GM12864 (cell line): ENCODE results near the gene DOK5.

ENCODE experiments used
- DNase-seq: peaks from one replicate; pipeline ENCODE4 v3.0.0-alpha.2; 2011; ENCODE audit warnings: low read depth
- H3K4me3 ChIP-seq: 2 replicates; pipeline ENCODE4 v1.5.1; 2011; ENCODE audit warnings: mild to moderate bottlenecking, low read depth, low read length, control low read depth
- TF ChIP-seq, protein P1 (sequence below): IDR thresholded peaks from 2 replicates; pipeline ENCODE4 v1.5.1; 2011; ENCODE audit warnings: low read depth, mild to moderate bottlenecking, moderate library complexity, low read length, control low read depth, inconsistent platforms; ENCODE audit errors: missing control alignments

DOK5 gene

DNA sequence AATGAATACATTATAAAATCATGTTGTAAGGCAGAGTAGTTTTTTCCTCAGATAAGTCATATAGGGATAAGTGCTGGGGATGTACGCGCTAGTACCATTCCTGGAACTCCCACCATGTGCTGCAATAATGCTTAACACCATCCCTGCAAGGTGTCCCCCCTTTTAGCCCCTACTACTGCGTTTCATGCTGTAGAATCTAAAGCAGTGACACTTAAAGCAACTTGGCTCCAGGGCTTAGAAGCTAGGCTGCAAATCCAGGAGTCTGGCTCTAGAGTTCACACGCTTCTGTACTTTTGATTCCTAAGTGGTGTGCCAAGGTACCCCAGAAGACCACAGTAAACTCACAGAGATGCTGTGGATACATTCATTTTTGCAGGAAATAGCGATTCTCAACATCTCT lies 183.1 kb downstream of the DOK5 start:
- no peak overlapping the region for H3K4me3 ChIP-seq
- DNase-seq, result no peak
- TF ChIP-seq, protein P1, sequence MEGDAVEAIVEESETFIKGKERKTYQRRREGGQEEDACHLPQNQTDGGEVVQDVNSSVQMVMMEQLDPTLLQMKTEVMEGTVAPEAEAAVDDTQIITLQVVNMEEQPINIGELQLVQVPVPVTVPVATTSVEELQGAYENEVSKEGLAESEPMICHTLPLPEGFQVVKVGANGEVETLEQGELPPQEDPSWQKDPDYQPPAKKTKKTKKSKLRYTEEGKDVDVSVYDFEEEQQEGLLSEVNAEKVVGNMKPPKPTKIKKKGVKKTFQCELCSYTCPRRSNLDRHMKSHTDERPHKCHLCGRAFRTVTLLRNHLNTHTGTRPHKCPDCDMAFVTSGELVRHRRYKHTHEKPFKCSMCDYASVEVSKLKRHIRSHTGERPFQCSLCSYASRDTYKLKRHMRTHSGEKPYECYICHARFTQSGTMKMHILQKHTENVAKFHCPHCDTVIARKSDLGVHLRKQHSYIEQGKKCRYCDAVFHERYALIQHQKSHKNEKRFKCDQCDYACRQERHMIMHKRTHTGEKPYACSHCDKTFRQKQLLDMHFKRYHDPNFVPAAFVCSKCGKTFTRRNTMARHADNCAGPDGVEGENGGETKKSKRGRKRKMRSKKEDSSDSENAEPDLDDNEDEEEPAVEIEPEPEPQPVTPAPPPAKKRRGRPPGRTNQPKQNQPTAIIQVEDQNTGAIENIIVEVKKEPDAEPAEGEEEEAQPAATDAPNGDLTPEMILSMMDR, result no peak

DNA sequence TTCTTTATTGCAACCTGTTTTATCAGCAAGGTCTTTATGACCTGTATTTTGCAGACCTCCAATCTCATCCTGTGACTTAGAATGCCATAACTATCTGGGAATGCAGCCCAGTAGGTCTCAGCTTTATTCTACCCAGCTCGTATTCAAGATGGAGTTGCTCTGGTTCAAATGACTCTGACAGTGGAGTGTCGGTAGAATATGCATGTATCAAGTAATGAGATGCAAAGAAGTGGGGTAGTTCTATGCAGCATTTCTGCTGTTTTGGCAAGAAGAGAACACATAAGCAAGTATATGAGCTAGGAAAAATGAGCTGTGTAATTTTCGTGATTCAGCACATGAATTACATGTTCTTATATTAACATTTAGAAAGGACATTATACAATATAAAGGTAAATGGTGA lies 185.9 kb downstream of the DOK5 start:
- H3K4me3 ChIP-seq, result no peak overlapping the region
- no peak for DNase-seq
- TF ChIP-seq, protein P1, result no peak

DNA sequence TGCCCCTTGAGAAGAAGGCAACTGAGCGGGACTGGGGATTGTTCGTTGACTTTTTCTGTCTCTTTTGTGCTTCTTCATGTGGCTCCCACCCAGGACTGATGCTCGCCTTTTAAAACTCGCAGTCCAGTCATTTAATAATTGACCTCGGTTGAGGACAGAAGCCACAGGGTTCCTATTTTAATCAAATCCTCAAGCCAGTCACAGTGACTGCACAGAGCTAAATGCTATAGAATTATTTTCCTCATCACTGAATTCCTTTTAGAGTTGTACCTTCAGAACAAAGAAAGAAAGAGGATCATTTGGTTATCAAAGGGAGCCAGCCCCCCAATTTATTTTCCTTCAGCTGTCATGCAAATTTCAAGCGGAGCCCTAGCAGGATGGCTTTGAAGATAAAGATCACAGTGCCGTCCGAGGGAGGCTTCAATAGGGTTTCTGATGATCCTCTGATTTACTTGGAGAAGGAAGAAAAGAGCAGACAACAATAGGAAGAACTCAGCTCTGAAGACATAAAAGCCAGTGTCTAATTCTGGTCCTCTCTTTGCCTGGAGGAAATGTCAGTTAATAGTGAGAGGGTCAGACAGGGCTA lies 186.6 kb downstream of the DOK5 start:
- no peak overlapping the region for H3K4me3 ChIP-seq
- TF ChIP-seq, protein P1, result no peak
- no peak for DNase-seq

DNA sequence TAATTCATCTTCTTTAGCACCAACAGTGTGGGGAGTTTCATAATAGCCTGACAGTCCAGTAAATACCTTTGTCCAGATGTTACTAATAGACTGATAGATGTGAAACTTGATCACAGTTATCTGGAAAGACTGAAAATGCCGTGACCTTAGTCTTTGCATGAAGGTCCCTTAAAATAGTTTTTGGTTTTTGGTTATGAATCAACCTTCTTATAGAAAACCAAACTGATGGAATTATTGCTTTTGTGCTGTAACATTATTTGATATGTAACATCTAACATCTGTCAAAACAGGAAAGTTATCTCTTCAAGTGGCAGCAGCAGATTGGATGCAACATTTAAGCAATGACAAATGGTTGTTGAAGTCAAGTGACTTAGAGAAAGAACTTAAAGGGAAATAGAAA lies 190.4 kb downstream of the DOK5 start:
- peak; percentile 3 for DNase-seq
- TF ChIP-seq, protein P1, result no peak
- no peak overlapping the region for H3K4me3 ChIP-seq

DNA sequence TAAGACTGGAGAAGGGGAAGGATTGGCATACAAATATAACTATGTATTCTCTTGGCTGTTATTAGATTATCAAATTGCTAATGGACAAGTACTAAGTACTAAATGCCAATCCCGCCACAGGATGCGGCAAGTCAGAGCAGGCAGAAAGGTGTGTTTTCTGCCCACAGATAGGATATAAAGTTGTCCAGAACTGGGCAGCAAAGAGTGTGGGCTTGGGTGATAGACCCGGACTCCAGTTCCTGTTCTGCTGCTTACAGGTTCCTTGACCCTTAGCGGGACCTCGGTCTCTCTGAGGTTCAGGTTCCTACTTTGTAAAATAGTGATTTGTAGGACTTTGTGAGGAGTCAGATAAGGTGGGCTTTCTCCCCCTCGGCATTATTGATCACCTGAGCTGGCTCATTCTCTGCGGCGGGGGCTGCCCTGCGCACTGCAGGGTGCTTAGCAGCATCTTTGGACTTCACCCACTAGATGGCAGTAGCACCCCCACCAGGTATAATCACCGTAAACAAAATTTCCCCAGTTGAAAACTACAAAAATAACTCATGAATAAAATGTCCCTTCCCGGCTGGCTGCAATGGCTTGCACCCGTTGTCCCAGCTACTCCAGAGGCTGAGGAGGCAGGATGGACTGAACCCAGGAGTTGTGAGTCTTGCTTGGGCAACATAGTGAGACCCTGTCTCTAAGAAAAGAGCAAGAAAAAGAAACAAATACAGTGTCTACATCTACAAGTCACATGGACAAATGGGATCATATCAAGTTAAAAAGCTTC lies 193.1 kb downstream of the DOK5 start:
- peak; percentile 4 for DNase-seq
- TF ChIP-seq, protein P1, result peak; percentile 71
- H3K4me3 ChIP-seq, result no peak overlapping the region

DNA sequence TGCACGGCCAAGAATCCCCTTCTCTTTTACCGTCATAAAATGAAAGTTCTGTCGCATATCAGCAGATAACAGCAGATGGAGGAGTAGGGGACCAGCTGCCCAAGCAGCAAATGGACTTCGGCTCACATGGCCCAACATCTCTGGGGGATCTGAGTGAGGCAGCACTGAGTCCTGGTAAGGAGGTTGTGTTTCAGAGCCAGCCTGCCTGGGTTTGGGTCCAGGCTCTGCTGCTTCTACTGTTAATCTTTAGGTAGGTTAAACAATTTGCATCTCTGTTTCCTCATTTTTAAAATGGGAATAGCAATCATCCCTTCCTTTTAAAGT lies 193.6 kb downstream of the DOK5 start:
- no peak overlapping the region for H3K4me3 ChIP-seq
- TF ChIP-seq, protein P1, result no peak
- no peak for DNase-seq

DNA sequence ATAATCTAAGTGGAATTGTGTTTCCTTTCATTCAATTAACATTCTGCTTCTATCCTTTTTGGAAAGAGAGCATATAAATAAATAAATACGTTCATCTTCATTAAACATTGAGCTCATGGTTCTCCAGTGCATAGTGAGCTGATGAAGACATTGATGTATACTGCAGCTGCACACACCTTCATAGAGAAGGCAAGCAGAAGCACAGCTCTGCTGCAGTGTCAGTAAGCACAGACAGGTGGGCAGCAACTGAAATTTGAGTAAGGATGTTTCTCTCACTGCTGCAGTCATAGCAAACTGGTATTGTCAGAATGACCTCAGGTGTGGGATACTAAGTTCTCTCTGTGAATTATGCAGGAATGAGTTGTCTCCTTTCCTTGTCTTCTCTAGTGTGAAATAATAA lies 202.9 kb downstream of the DOK5 start:
- DNase-seq, result no peak
- TF ChIP-seq, protein P1, result no peak
- no peak overlapping the region for H3K4me3 ChIP-seq
